ENCODE results near the gene C8B. TPM values are rescaled to one million over a fixed set of nuclear protein-coding genes. Genes with fewer than 3 reads are reported as not detected.

Gene C8B
- total RNA-seq, 1 donor from 2014 or later = not detected

DNA sequence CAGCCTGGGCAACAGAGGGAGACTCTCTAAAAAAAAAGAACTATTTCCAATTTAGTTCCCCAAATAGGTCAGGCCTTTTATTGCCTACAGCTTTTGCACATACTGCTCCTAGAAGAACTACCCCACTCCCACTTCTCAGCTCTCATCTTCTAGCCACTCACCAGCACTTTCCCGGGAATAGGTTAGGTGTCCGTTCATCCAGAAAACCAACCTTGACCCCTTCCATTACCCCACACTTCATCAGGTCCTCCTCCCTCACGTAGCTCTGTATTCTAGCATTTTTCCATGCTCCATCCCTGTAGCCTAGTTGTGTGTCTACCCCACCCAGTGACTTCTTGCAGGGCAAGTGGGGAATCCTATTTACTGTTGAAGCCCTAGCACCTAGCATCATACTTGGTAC lies 42.6 kb downstream of the C8B start:
- DNase-seq (no peak), ATAC-seq (no peak)
- Histone ChIP-seq H3K27me3 (no peaks in the 10 kb centered on the region), H3K27ac (no peak overlapping the region), H3K36me3 (no peaks in the 10 kb centered on the region), H3K4me3 (no peak overlapping the region), H3K4me1 (peaks cover 8% of the 10 kb centered on the region), H3K9me3 (no peaks in the 10 kb centered on the region)
- intact Hi-C loops (cut with DNase I) = no loop called here
- TF ChIP-seq, protein P1, sequence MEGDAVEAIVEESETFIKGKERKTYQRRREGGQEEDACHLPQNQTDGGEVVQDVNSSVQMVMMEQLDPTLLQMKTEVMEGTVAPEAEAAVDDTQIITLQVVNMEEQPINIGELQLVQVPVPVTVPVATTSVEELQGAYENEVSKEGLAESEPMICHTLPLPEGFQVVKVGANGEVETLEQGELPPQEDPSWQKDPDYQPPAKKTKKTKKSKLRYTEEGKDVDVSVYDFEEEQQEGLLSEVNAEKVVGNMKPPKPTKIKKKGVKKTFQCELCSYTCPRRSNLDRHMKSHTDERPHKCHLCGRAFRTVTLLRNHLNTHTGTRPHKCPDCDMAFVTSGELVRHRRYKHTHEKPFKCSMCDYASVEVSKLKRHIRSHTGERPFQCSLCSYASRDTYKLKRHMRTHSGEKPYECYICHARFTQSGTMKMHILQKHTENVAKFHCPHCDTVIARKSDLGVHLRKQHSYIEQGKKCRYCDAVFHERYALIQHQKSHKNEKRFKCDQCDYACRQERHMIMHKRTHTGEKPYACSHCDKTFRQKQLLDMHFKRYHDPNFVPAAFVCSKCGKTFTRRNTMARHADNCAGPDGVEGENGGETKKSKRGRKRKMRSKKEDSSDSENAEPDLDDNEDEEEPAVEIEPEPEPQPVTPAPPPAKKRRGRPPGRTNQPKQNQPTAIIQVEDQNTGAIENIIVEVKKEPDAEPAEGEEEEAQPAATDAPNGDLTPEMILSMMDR (IDR thresholded peaks at IDR 0.05) = no peak

DNA sequence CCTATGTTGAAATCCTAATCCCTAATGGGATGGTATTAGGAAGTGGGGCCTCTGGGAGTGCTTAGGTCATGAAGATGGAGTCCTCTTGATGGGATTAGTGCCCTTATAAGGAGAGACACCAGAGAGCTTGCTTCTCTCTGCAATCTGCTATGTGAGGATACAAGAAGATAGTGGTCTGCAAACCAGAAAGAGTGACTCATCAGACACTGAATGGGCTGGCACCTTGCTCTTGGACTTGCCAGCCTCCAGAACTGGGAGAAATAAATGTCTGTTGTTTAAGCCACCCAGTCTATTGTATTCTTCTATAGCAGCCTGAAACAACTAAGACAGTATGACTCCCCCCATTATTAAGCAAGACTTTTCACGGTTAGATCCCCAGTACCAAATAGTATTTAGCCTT lies 43.3 kb downstream of the C8B start:
- Histone ChIP-seq H3K4me3 (no peak overlapping the region), H3K36me3 (no peaks in the 10 kb centered on the region), H3K4me1 (peaks cover 8% of the 10 kb centered on the region), H3K27me3 (no peaks in the 10 kb centered on the region), H3K9me3 (no peaks in the 10 kb centered on the region), H3K27ac (no peak overlapping the region)
- intact Hi-C loops (cut with DNase I) = no loop called here
- DNase-seq = no peak
- no peak for ATAC-seq
- TF ChIP-seq, protein P1 (IDR thresholded peaks at IDR 0.05) = no peak

DNA sequence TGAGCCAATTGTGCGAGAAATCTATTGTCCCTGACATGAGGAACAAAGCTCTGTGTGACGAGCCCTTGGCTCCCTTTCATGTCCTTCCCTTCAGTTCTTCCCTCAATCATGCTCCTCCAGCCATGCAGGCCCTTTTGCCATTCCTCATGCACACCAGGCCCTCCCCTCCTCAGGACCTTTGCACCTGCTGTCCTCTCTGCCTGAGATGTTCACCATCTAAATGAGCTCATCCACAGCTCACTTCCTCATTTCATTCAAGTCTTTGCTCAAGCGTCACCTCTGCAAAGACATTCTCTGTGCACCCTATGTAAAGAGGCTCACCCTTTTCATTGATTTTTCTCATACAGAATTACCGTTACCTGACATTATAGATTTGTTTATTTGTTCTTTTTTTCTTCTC lies 43.7 kb downstream of the C8B start:
- H3K27me3 ChIP-seq = no peaks in the 10 kb centered on the region
- DNase-seq (no peak), ATAC-seq (peak; percentile 10)
- no peaks in the 10 kb centered on the region for H3K9me3 ChIP-seq
- no peaks in the 10 kb centered on the region for H3K36me3 ChIP-seq
- peaks cover 8% of the 10 kb centered on the region for H3K4me1 ChIP-seq
- no peak overlapping the region for H3K4me3 ChIP-seq
- intact Hi-C loops (cut with DNase I) = no loop called here
- TF ChIP-seq, protein P1 (IDR thresholded peaks at IDR 0.05) = no peak
- no peak overlapping the region for H3K27ac ChIP-seq

DNA sequence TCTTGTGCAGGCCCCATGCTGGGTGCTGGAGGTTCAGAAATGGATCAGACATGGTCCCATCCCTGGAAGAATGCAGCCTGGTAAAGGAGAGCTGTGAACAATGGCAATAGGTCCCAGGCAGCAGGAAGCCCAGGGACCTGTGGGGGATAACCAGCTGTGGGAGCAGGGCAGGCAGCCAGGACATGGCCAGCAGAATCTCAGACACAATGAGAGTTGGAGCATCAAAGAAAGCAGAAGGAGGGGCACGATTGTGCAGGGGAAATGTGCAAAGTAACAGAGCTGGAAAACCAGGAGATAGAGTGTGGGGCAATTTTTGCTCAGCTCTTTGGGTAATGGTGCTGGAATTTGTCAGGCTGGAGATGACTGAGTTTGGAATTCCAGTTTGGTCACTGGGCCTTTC lies 44.3 kb downstream of the C8B start:
- no peak for DNase-seq
- ATAC-seq = no peak
- TF ChIP-seq, protein P1 (IDR thresholded peaks at IDR 0.05) = no peak

DNA sequence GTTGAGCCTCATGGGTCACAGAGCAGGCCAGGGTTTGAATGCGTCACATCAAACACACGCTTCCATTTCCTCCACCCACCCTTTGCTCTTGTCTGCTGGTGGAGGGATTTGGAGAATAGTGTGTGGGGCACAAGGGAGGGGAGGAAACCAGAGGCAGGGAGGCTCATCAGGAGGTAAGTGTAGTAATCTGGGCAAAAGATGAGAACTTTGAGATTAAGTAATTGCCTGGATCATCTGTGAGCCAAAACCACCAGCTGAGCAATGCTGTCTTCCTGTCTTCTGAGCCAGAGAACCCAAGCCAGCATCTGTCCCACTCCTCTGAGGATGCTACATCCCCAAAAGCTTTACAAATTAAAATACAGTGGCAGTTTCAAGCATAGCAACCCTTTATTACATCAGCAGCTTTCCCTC lies 45.2 kb downstream of the C8B start:
- Histone ChIP-seq H3K4me3 (no peak overlapping the region), H3K27me3 (no peaks in the 10 kb centered on the region), H3K4me1 (peaks cover 8% of the 10 kb centered on the region), H3K9me3 (no peaks in the 10 kb centered on the region), H3K27ac (no peak overlapping the region), H3K36me3 (no peaks in the 10 kb centered on the region)
- TF ChIP-seq, protein P1 (IDR thresholded peaks at IDR 0.05) = no peak
- intact Hi-C loops (cut with DNase I) = no loop called here
- ATAC-seq (peak; percentile 68), DNase-seq (no peak)

More for the DNA sequence above, 44.3 kb downstream of the C8B start:
- Histone ChIP-seq H3K4me1 (peaks cover 8% of the 10 kb centered on the region), H3K36me3 (no peaks in the 10 kb centered on the region), H3K27me3 (no peaks in the 10 kb centered on the region), H3K27ac (no peak overlapping the region), H3K9me3 (no peaks in the 10 kb centered on the region), H3K4me3 (no peak overlapping the region)
- intact Hi-C loops (cut with DNase I) = no loop called here

DNA sequence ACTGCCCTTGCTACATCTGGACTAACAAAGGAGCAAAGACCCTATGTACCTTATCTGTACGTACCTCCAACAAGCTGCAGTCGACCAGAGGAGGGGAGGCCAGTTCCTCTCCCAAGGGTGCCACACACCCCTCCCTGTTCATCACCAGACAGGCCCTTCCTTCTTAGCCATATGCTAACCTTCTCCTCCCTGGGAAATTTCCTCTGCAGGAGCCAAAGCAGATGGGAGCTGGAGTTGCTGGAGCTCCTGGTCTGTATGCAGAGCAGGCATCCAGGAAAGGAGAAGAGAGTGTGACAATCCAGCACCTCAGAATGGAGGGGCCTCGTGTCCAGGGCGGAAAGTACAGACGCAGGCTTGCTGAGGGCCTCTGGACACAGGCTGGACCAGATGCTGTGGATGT lies 48.5 kb downstream of the C8B start:
- H3K27ac ChIP-seq = no peak overlapping the region
- no peak for ATAC-seq
- no peak for DNase-seq
- intact Hi-C loops (cut with DNase I) = no loop called here
- TF ChIP-seq, protein P1 (IDR thresholded peaks at IDR 0.05) = no peak
- no peaks in the 10 kb centered on the region for H3K27me3 ChIP-seq
- no peaks in the 10 kb centered on the region for H3K9me3 ChIP-seq
- no peaks in the 10 kb centered on the region for H3K36me3 ChIP-seq
- peaks cover 8% of the 10 kb centered on the region for H3K4me1 ChIP-seq
- no peak overlapping the region for H3K4me3 ChIP-seq

Measured in upper lobe of right lung (tissue), 1 donor.